ENCODE data around the gene DZIP3. TPM values are rescaled to one million over a fixed set of nuclear protein-coding genes. Genes with fewer than 3 reads are reported as not detected.

The DZIP3 gene
- total RNA-seq, 1 experiment from 2014 or later, result 25.3 TPM

GRCh38 chr3:108605491-108605890 is 16.0 kb downstream of the DZIP3 start:
- ATAC-seq (no peak), DNase-seq (ENCODE audit: low spot score) (no peak)
- Mint-ChIP-seq H3K27ac (no peak overlapping the region), H3K27me3 (ENCODE audit: low read depth) (no peaks in the 10 kb centered on the region), H3K9me3 (peaks cover 10% of the 10 kb centered on the region; the same call in 1 of the 2 replicates), H3K36me3 (peaks cover 14% of the 10 kb centered on the region), H3K4me1 (peaks cover 36% of the 10 kb centered on the region), H3K4me3 (no peak overlapping the region)
- POLR2A ChIA-PET, result no interaction called here
- CTCF ChIA-PET, result no interaction called here
- TF ChIP-seq MYBL2 (CRISPR knock-in tag; IDR thresholded peaks at IDR 0.05) (no peak), CREB1 (CRISPR knock-in tag; IDR thresholded peaks at IDR 0.05) (no peak), ETV6 (CRISPR knock-in tag; IDR thresholded peaks at IDR 0.05) (no peak), FOXP1 (CRISPR knock-in tag; IDR thresholded peaks at IDR 0.05; ENCODE audit: borderline replicate concordance) (no peak), E2F5 (CRISPR knock-in tag; IDR thresholded peaks at IDR 0.05) (no peak), RELA (CRISPR knock-in tag; IDR thresholded peaks at IDR 0.05; ENCODE audit: borderline replicate concordance) (no peak), USF1 (CRISPR knock-in tag; IDR thresholded peaks at IDR 0.05) (no peak), KAT7 (CRISPR knock-in tag; IDR thresholded peaks at IDR 0.05; ENCODE audit: borderline replicate concordance) (no peak), CREM (CRISPR knock-in tag; IDR thresholded peaks at IDR 0.05) (no peak), GRHL2 (CRISPR knock-in tag; IDR thresholded peaks at IDR 0.05; ENCODE audit: insufficient replicate concordance, severe bottlenecking) (no peak), NFATC4 (CRISPR knock-in tag; IDR thresholded peaks at IDR 0.05) (no peak), IRF2 (CRISPR knock-in tag; IDR thresholded peaks at IDR 0.05; ENCODE audit: borderline replicate concordance, low read depth) (no peak), ZNF281 (CRISPR knock-in tag; IDR thresholded peaks at IDR 0.05) (no peak)

- Mint-ChIP-seq H3K27ac (peak overlapping the region; percentile 73; the same call in 1 of the 2 replicates), H3K4me1 (peaks cover 16% of the 10 kb centered on the region), H3K27me3 (ENCODE audit: low read depth) (no peaks in the 10 kb centered on the region), H3K4me3 (no peak overlapping the region), H3K9me3 (peaks cover 10% of the 10 kb centered on the region; the same call in 1 of the 2 replicates), H3K36me3 (peaks cover 13% of the 10 kb centered on the region)
- ATAC-seq (peak; percentile 100), DNase-seq (ENCODE audit: low spot score) (peak; percentile 41)
- ChIA-PET POLR2A (no interaction called here), CTCF (no interaction called here)
- TF ChIP-seq ZNF317 (CRISPR knock-in tag; IDR thresholded peaks at IDR 0.05; ENCODE audit: borderline replicate concordance, low read depth) (no peak), TP53 (CRISPR knock-in tag; IDR thresholded peaks at IDR 0.05) (no peak), NFYB (CRISPR knock-in tag; conservative IDR thresholded peaks at IDR 0.05; ENCODE audit: low read depth) (no peak), GRHL2 (CRISPR knock-in tag; IDR thresholded peaks at IDR 0.05; ENCODE audit: insufficient replicate concordance, severe bottlenecking) (no peak), AFF4 (CRISPR knock-in tag; IDR thresholded peaks at IDR 0.05; ENCODE audit: borderline replicate concordance) (no peak), ZNF396 (CRISPR knock-in tag; IDR thresholded peaks at IDR 0.05; ENCODE audit: borderline replicate concordance) (no peak), E2F5 (CRISPR knock-in tag; IDR thresholded peaks at IDR 0.05) (no peak), AR (CRISPR knock-in tag; IDR thresholded peaks at IDR 0.05) (no peak), MAX (CRISPR knock-in tag; IDR thresholded peaks at IDR 0.05) (no peak)
Observed at GRCh38 chr3:108608750-108609149, 19.2 kb downstream of the DZIP3 start.

Data from WTC11 (cell line).